Neural cell (in vitro differentiated cells): Measurements from ENCODE around the gene C16orf74. TPM values are rescaled to one million over a fixed set of nuclear protein-coding genes. Genes with fewer than 3 reads are reported as not detected.

Source experiments
- H2AFZ ChIP-seq: fragments of 200-600, 300-800 bp; sonication (generic), shearing (Covaris generic); 2 replicates; pipeline ENCODE4 v1.6.0; 2014; ENCODE audit warnings: low read depth, mild to moderate bottlenecking, antibody characterized with exemption, low read length, moderate library complexity
- H3F3A ChIP-seq: fragments of 200-600 bp; shearing (Covaris generic); 2 replicates; pipeline ENCODE4 v1.6.1; 2016; ENCODE audit warnings: mild to moderate bottlenecking, moderate library complexity, mixed read lengths, antibody characterized with exemption, low read length; ENCODE audit not compliant: insufficient read depth, poor library complexity, severe bottlenecking
- H3K27ac ChIP-seq: fragments of 200-600, 300-800 bp; sonication (generic), shearing (Covaris generic); 2 replicates; pipeline ENCODE4 v1.5.1; 2014; ENCODE audit warnings: mild to moderate bottlenecking, low read length, moderate library complexity
- H3K27me3 ChIP-seq: fragments of 300-800, 200-600 bp; sonication (generic), shearing (Covaris generic); 2 replicates; pipeline ENCODE4 v1.6.0; 2014; ENCODE audit warnings: mild to moderate bottlenecking, low read depth, low read length, moderate library complexity; ENCODE audit not compliant: insufficient read depth
- H3K36me3 ChIP-seq: fragments of 300-800, 200-600 bp; sonication (generic), shearing (Covaris generic); 2 replicates; pipeline ENCODE4 v1.5.1; 2014; ENCODE audit warnings: mild to moderate bottlenecking, antibody characterized with exemption, low read length, moderate library complexity; ENCODE audit not compliant: insufficient read depth
- H3K4me2 ChIP-seq: fragments of 300-800, 200-600 bp; sonication (generic), shearing (Covaris generic); 2 replicates; pipeline ENCODE4 v1.6.0; 2014; ENCODE audit warnings: mild to moderate bottlenecking, low read length
- H3K4me3 ChIP-seq: fragments of 300-800, 200-600 bp; sonication (generic), shearing (Covaris generic); 2 replicates; pipeline ENCODE4 v1.5.1; 2014; ENCODE audit warnings: mild to moderate bottlenecking, low read length, moderate library complexity
- H3K79me2 ChIP-seq: fragments of 200-600 bp; shearing (Covaris generic); replicated peaks from 2 replicates; pipeline ENCODE4 v1.6.0; 2014; ENCODE audit warnings: mild to moderate bottlenecking, low read length, moderate library complexity; ENCODE audit not compliant: insufficient read depth
- H3K9ac ChIP-seq: fragments of 300-800, 200-600 bp; sonication (generic), shearing (Covaris generic); 2 replicates; pipeline ENCODE4 v1.6.1; 2016; ENCODE audit warnings: mild to moderate bottlenecking, low read length, mixed read lengths
- H3K9me2 ChIP-seq: fragments of 200-600 bp; shearing (Covaris generic); 2 replicates; pipeline ENCODE4 v1.6.1; 2016; ENCODE audit warnings: mild to moderate bottlenecking, low read length, mixed read lengths; ENCODE audit not compliant: insufficient read depth
- H3K9me3 ChIP-seq: fragments of 200-600, 300-800 bp; sonication (generic), shearing (Covaris generic); 2 replicates; pipeline ENCODE4 v1.6.1; 2016; ENCODE audit warnings: mild to moderate bottlenecking, mixed run types, low read length, moderate library complexity, mixed read lengths
- H4K20me1 ChIP-seq: fragments of 200-600 bp; shearing (Covaris generic); 2 replicates; pipeline ENCODE4 v1.6.1; 2016; ENCODE audit warnings: mild to moderate bottlenecking, mixed run types; ENCODE audit not compliant: insufficient read depth
- CTCF ChIP-seq: fragments of 450-650 bp; IDR thresholded peaks from 2 replicates; pipeline ENCODE4 v1.5.1; 2014; ENCODE audit warnings: antibody characterized with exemption, mild to moderate bottlenecking, moderate library complexity; ENCODE audit not compliant: poor library complexity, severe bottlenecking
- EP300 ChIP-seq: fragments of 450-650 bp; conservative IDR thresholded peaks from 2 replicates; pipeline ENCODE4 v1.6.1; 2014; ENCODE audit warnings: antibody characterized with exemption, mild to moderate bottlenecking, moderate library complexity; ENCODE audit not compliant: poor library complexity, severe bottlenecking
- EZH2 ChIP-seq: fragments of 200-600, 300-800 bp; shearing (Covaris generic), sonication (generic); IDR thresholded peaks from 2 replicates; pipeline ENCODE4 v1.6.1; 2014; ENCODE audit warnings: antibody characterized with exemption, low read length, borderline replicate concordance, mild to moderate bottlenecking; ENCODE audit not compliant: insufficient read depth, poor library complexity, severe bottlenecking
- MXI1 ChIP-seq: fragments of 450-650 bp; conservative IDR thresholded peaks from 2 replicates; pipeline ENCODE4 v1.6.1; 2014; ENCODE audit warnings: antibody characterized with exemption, mild to moderate bottlenecking; ENCODE audit not compliant: poor library complexity, severe bottlenecking
- POLR2AphosphoS5 ChIP-seq: IDR thresholded peaks from 2 replicates; pipeline ENCODE4 v1.6.1; 2012
- RAD21 ChIP-seq: fragments of 450-650 bp; conservative IDR thresholded peaks from 2 replicates; pipeline ENCODE4 v1.6.1; 2014; ENCODE audit warnings: antibody characterized with exemption, mild to moderate bottlenecking, moderate library complexity
- REST ChIP-seq: IDR thresholded peaks from 2 replicates; pipeline ENCODE4 v1.6.1; 2012; ENCODE audit warnings: borderline replicate concordance
- SMC3 ChIP-seq: fragments of 450-650 bp; conservative IDR thresholded peaks from 2 replicates; pipeline ENCODE4 v1.6.1; 2014; ENCODE audit warnings: antibody characterized with exemption, mild to moderate bottlenecking, moderate library complexity; ENCODE audit not compliant: poor library complexity
- TAF1 ChIP-seq: IDR thresholded peaks from 2 replicates; pipeline ENCODE4 v1.6.1; 2012; ENCODE audit warnings: low read depth
- polyA plus RNA-seq: library from polyadenylated mRNA; depleted of rRNA; stranded (reverse); fragments of >200 nt; gene quantifications from 2 replicates; pipeline ENCODE4 v1.2.3, GENCODE V29; 2014

The C16orf74 gene
- polyA plus RNA-seq, 1 donor from 2014 or later = not detected

GRCh38 chr16:85724936-85725335 is 26.0 kb downstream of the C16orf74 start:
- no peak overlapping the region for H3K27ac ChIP-seq
- TF ChIP-seq TAF1 (no peak), EP300 (no peak), MXI1 (no peak), RAD21 (no peak)
- no peak overlapping the region for H2AFZ ChIP-seq

GRCh38 chr16:85724126-85724879 is 26.6 kb downstream of the C16orf74 start:
- no peak overlapping the region for H3K9ac ChIP-seq
- TF ChIP-seq POLR2AphosphoS5 (no peak), EZH2 (no peak), REST (no peak), CTCF (no peak), MXI1 (no peak), EP300 (no peak), SMC3 (no peak), RAD21 (no peak)

More at GRCh38 chr16:85724936-85725335, 26.0 kb downstream of the C16orf74 start:
- Histone ChIP-seq H4K20me1 (no peaks in the 10 kb centered on the region), H3K36me3 (no peaks in the 10 kb centered on the region), H3K4me3 (no peak overlapping the region), H3K4me2 (no peak overlapping the region), H3K9me2 (no peaks in the 10 kb centered on the region), H3K9me3 (no peaks in the 10 kb centered on the region), H3K27me3 (no peaks in the 10 kb centered on the region), H3K9ac (no peak overlapping the region), H3K79me2 (no peaks in the 10 kb centered on the region), H3F3A (no peaks in the 10 kb centered on the region)

More at GRCh38 chr16:85724126-85724879, 26.6 kb downstream of the C16orf74 start:
- Histone ChIP-seq H3K79me2 (no peaks in the 10 kb centered on the region), H3K9me3 (no peaks in the 10 kb centered on the region), H3K27ac (no peak overlapping the region), H3K4me3 (no peak overlapping the region), H3K36me3 (no peaks in the 10 kb centered on the region), H2AFZ (no peak overlapping the region), H3K9me2 (no peaks in the 10 kb centered on the region), H4K20me1 (no peaks in the 10 kb centered on the region), H3K27me3 (no peaks in the 10 kb centered on the region), H3K4me2 (no peak overlapping the region), H3F3A (no peaks in the 10 kb centered on the region)
